ENCODE data around the gene EFR3B.
A peak's percentile ranks its signal among the peaks of the same experiment; 100 is the strongest.

EFR3B gene

GRCh38 chr2:25164561-25164960 lies 122.7 kb downstream of the EFR3B start:
- H3K27ac ChIP-seq: no peak overlapping the region
- no peak for TF ChIP-seq ZFX (IDR thresholded peaks at IDR 0.05; ENCODE audit: borderline replicate concordance)
- no peak for TF ChIP-seq CTCF (IDR thresholded peaks at IDR 0.05)

- TF ChIP-seq CTCF (IDR thresholded peaks at IDR 0.05) (peak; percentile 70), ZFX (IDR thresholded peaks at IDR 0.05; ENCODE audit: borderline replicate concordance) (no peak)
- H3K27ac ChIP-seq: no peak overlapping the region
Measured at GRCh38 chr2:25165992-25166875, 124.4 kb downstream of the EFR3B start.

- TF ChIP-seq CTCF (IDR thresholded peaks at IDR 0.05) (no peak), ZFX (IDR thresholded peaks at IDR 0.05; ENCODE audit: borderline replicate concordance) (no peak)
- no peak within 1 kb of the TSS for H3K27ac ChIP-seq
Measured at GRCh38 chr2:25168256-25169072, 126.6 kb downstream of the EFR3B start, which contains the start of gene POMC. TSS of gene POMC (minus strand) at chr2:25168580. CDS start at chr2:25164772, 3,808 bp downstream.

GRCh38 chr2:25169073-25169470 lies 127.2 kb downstream of the EFR3B start:
- TF ChIP-seq CTCF (IDR thresholded peaks at IDR 0.05) (no peak), ZFX (IDR thresholded peaks at IDR 0.05; ENCODE audit: borderline replicate concordance) (no peak)

GRCh38 chr2:25170888-25171287 lies 129.0 kb downstream of the EFR3B start:
- H3K27ac ChIP-seq: no peak overlapping the region
- no peak for TF ChIP-seq CTCF (IDR thresholded peaks at IDR 0.05)
- no peak for TF ChIP-seq ZFX (IDR thresholded peaks at IDR 0.05; ENCODE audit: borderline replicate concordance)

More at GRCh38 chr2:25169073-25169470, 127.2 kb downstream of the EFR3B start:
- no peak overlapping the region for H3K27ac ChIP-seq

GRCh38 chr2:25173719-25174118 lies 131.8 kb downstream of the EFR3B start:
- TF ChIP-seq ZFX (IDR thresholded peaks at IDR 0.05; ENCODE audit: borderline replicate concordance): no peak
- no peak for TF ChIP-seq CTCF (IDR thresholded peaks at IDR 0.05)
- H3K27ac ChIP-seq: no peak overlapping the region

Data from 22Rv1 (cell line).